GM12875 (cell line): ENCODE results near the gene MADCAM1.
A peak's percentile ranks its signal among the peaks of the same experiment; 100 is the strongest.
"Not testable (repeated sequence)": the region's sequence is repeated elsewhere in the genome, so short reads cannot be mapped to it uniquely, and the experiment has no call there.

Experiments
- H3K4me3 ChIP-seq: one replicate; pipeline ENCODE4 v1.5.1; 2011; ENCODE audit warnings: low read depth, low read length, control low read depth
- CTCF ChIP-seq: IDR thresholded peaks from 2 replicates; pipeline ENCODE4 v1.5.1; 2011; ENCODE audit warnings: low read depth, mild to moderate bottlenecking, control low read depth, inconsistent platforms, low read length, moderate library complexity, borderline replicate concordance; ENCODE audit not compliant: insufficient read depth

Gene MADCAM1

DNA sequence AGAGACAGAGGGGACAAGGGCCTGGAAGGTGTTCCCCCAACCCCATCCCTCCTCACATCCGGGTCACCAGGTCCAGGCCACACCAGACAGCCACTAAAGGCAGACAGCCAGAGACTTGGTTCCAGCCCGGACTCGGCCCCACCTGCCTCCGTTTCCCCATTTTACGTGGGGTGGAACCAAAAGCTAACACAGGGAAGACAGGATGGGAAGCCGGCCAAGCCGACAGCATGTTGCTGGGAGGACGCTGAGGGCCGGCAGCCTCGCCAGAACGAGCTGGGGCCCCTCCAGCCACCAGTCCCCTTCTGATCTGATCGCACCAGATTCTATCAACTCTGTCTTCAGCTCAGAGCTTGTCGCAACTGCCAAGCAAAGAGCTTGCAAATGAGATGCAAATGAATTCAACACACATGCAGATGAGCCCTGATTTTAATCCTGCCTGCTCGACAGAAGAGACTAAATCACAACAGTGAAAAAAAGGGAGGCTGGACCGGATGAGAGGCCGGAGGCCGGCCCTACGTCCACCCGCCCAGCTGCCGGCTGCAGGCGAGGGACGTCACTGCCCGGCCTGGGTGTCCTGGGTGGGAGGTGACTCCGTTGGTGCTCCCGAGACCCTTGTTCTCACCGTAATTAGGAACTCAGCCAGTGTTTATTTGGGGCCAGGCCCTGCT lies 17.9 kb upstream of the MADCAM1 start:
- TF ChIP-seq CTCF = no peak
- H3K4me3 ChIP-seq = no peak overlapping the region

- no peak for TF ChIP-seq CTCF
- no peak overlapping the region for H3K4me3 ChIP-seq
Observed at GRCh38 chr19:478976-479375, 17.3 kb upstream of the MADCAM1 start.

- TF ChIP-seq CTCF = peak; percentile 34
- H3K4me3 ChIP-seq = no peak overlapping the region
Observed at GRCh38 chr19:480016-480855, 16.1 kb upstream of the MADCAM1 start.

- not testable (repeated sequence) for H3K4me3 ChIP-seq
Observed at GRCh38 chr19:481100-481499, 15.2 kb upstream of the MADCAM1 start.

- no peak overlapping the region for H3K4me3 ChIP-seq
- no peak for TF ChIP-seq CTCF
Observed at GRCh38 chr19:482186-483041, 13.9 kb upstream of the MADCAM1 start.

DNA sequence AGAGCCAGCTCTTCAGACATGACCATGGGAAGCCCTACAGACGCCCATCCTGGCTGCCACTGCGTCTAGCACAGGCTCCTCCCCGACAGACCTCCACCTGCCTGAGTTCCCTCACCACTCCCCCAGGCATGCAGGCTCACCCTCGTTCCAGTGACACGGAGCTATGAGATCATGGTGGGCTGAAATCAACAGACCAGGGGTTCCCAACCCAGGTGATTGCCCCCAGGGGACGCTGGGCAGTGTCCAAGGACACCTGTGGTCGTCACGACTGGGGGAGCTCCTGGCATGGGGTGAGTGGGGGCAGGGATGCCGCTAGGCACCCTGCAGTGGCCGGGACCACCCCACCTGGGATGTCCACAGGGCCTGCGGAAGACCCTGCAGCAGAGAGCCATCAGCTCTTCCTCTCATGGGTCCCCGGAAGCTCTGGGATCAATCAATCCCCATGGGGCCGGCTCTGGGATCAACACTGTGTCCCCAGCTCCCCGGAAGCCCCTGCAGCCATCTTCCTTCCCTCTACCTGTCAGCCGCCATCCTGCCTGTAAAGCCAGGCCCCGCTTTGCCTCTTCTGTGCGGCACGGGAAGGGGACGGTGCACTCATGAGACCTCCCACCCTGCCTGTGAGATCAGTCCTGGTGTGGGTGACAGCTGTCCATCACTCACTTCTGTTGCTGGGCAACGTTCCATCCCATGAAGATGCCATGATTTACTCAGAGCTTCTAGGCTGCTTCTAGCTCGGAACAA lies 12.8 kb upstream of the MADCAM1 start:
- TF ChIP-seq CTCF = no peak
- no peak overlapping the region for H3K4me3 ChIP-seq

DNA sequence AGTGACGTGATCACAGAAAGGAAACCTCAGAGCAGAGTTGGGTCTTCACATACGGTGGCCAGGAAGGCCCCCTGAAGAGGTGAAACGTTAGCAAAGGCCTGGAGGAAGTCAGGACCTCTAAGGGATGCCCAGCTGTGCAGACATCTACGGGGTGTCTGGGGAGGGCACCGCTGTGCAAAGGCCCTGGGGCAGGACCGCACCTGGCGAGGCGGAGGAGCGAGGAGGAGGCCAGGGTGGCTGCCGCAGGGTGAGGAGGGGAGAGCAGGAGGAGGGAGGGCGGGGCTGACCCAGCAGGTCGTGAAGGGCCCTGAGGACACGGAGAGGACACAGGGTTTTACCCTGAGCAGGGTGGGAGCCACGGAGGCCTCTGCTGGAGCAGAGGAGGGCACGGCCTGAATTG lies 11.8 kb upstream of the MADCAM1 start:
- TF ChIP-seq CTCF = no peak
- H3K4me3 ChIP-seq = no peak overlapping the region
